ENCODE results near the gene CCDC86. TPM values are rescaled to one million over a fixed set of nuclear protein-coding genes. Genes with fewer than 3 reads are reported as not detected.

The CCDC86 gene
- total RNA-seq, 2 experiments from 2014 or later, result 21.3 to 24.7 TPM

GRCh38 chr11:60864856-60865513, 23.1 kb downstream of the CCDC86 start:
- Histone ChIP-seq H3K4me3 (ENCODE audit: low read depth, low read length, poor library complexity, severe bottlenecking) (no peak overlapping the region), H3K9me3 (ENCODE audit: low read length) (no peaks in the 10 kb centered on the region), H3K4me1 (ENCODE audit: insufficient read depth, low read length, poor library complexity, severe bottlenecking) (no peaks in the 10 kb centered on the region), H3K36me3 (ENCODE audit: insufficient read depth, low read length) (no peaks in the 10 kb centered on the region), H3K4me2 (ENCODE audit: low read length) (no peak overlapping the region), H3K79me2 (ENCODE audit: insufficient read depth, low read depth, low read length) (no peaks in the 10 kb centered on the region), H2AFZ (ENCODE audit: low read length) (no peak overlapping the region), H4K20me1 (ENCODE audit: insufficient read depth, low read length) (no peaks in the 10 kb centered on the region), H3K9me2 (ENCODE audit: insufficient read depth, low read length) (no peaks in the 10 kb centered on the region), H3K27ac (ENCODE audit: low read depth, low read length, poor library complexity, severe bottlenecking) (no peak overlapping the region)
- TF ChIP-seq EZH2phosphoT487 (IDR thresholded peaks at IDR 0.05; ENCODE audit: borderline replicate concordance, low read depth, low read length) (no peak), CTCF (conservative IDR thresholded peaks at IDR 0.05; ENCODE audit: low read length) (no peak)
- DNase-seq (ENCODE audit: low spot score), result no peak
- ChIA-PET POLR2A (interaction anchor here (1.1 kb wide), 1 partner anchor 11 kb away, joined by 3 read pairs; no protein-coding TSS in a partner anchor), CTCF (ENCODE audit: unreplicated experiment) (interaction anchor here (0.6 kb wide), 1 partner anchor 42 kb away, joined by 3 read pairs; no protein-coding TSS in a partner anchor)
- intact Hi-C loops (cut with micrococcal nuclease; ENCODE audit: unreplicated experiment), result no loop called here
- BruUV-seq (replicated peaks), result no TSS peak

GRCh38 chr11:60866911-60867870, 25.3 kb downstream of the CCDC86 start, which contains the start of gene ZP1:
Gene ZP1 (plus strand): TSS chr11:60867542. CDS start chr11:60867562, 20 bp downstream.
- BruUV-seq (replicated peaks), result no TSS peak
- no peaks in the 10 kb centered on the region for H3K36me3 ChIP-seq (ENCODE audit: insufficient read depth, low read length)
- ChIA-PET CTCF (ENCODE audit: unreplicated experiment) (interaction anchor here (0.5 kb wide), 1 partner anchor 634 kb away, joined by 4 read pairs; no protein-coding TSS in a partner anchor), POLR2A (interaction anchor here (0.9 to 1.0 kb wide), 3 partner anchors 11 to 29 kb away, joined by 3 read pairs; no protein-coding TSS in a partner anchor)
- H3K9me3 ChIP-seq (ENCODE audit: low read length), result no peaks in the 10 kb centered on the region
- H3K4me3 ChIP-seq (ENCODE audit: low read depth, low read length, poor library complexity, severe bottlenecking), result no peak within 1 kb of the TSS
- no peak for DNase-seq (ENCODE audit: low spot score)
- no peak within 1 kb of the TSS for H3K27ac ChIP-seq (ENCODE audit: low read depth, low read length, poor library complexity, severe bottlenecking)
- intact Hi-C loops (cut with micrococcal nuclease; ENCODE audit: unreplicated experiment), result no loop called here
- H3K9me2 ChIP-seq (ENCODE audit: insufficient read depth, low read length), result no peaks in the 10 kb centered on the region
- no peak within 1 kb of the TSS for H2AFZ ChIP-seq (ENCODE audit: low read length)
- H3K4me1 ChIP-seq (ENCODE audit: insufficient read depth, low read length, poor library complexity, severe bottlenecking), result no peaks in the 10 kb centered on the region
- H3K79me2 ChIP-seq (ENCODE audit: insufficient read depth, low read depth, low read length), result no peaks in the 10 kb centered on the region
- no peak within 1 kb of the TSS for H3K4me2 ChIP-seq (ENCODE audit: low read length)
- TF ChIP-seq EZH2phosphoT487 (IDR thresholded peaks at IDR 0.05; ENCODE audit: borderline replicate concordance, low read depth, low read length) (no peak), CTCF (conservative IDR thresholded peaks at IDR 0.05; ENCODE audit: low read length) (no peak)
- H4K20me1 ChIP-seq (ENCODE audit: insufficient read depth, low read length), result no peaks in the 10 kb centered on the region

Measured in OCI-LY7 (cell line).